ENCODE measurements around the gene NCOA1.
A peak's percentile ranks its signal among the peaks of the same experiment; 100 is the strongest.

The NCOA1 gene

DNA sequence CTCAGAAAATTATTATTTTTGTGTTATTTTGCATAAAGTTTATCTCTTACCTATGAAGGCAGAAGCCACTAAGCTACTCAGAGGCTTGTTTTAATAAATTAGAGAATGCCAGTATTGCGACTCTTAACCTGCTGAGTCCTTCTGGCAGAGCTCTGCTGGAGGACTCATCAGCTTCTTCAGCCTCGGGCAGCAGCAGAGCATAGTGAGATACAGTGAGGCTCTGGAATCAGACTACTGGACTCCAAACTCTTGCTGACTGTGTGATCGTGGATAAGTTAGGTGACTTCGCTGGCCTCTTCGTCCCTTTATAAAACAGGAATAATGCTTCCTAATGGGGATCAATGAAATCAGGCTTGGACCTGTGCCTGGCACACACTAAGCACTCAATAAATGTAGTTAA lies 300.4 kb downstream of the NCOA1 start:
- DNase-seq (ENCODE audit: extremely low spot score) = no peak

DNA sequence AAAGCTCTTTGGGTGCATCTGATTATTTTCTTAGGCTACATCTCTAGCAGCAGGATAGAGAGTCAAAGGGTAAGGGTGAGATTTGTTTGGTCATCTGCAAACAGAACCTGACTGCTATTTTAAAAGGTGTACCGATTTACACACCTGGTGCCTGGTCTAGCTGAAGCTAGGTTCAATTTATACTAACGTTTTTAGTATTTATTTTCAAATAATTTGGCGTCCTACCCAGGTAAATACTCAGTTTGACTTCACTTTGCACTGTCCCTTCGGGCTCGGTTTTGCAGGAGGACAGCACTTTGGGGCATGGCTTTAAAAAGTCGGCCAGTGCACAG lies 301.5 kb downstream of the NCOA1 start:
- ChIA-PET POLR2A (interaction anchor here (0.8 to 1.8 kb wide), 7 partner anchors 15 to 357 kb away, joined by 3 to 7 read pairs (median 3); no protein-coding TSS in a partner anchor), CTCF (interaction anchor here (0.7 kb wide), 1 partner anchor 72 kb away, joined by 3 read pairs; no protein-coding TSS in a partner anchor)
- TF ChIP-seq LEF1 (IDR thresholded peaks at IDR 0.05; ENCODE audit: borderline replicate concordance) = no peak
- TF ChIP-seq, protein P1, sequence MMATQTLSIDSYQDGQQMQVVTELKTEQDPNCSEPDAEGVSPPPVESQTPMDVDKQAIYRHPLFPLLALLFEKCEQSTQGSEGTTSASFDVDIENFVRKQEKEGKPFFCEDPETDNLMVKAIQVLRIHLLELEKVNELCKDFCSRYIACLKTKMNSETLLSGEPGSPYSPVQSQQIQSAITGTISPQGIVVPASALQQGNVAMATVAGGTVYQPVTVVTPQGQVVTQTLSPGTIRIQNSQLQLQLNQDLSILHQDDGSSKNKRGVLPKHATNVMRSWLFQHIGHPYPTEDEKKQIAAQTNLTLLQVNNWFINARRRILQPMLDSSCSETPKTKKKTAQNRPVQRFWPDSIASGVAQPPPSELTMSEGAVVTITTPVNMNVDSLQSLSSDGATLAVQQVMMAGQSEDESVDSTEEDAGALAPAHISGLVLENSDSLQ (IDR thresholded peaks at IDR 0.05) = no peak
- no peak for TF ChIP-seq CTBP1 (IDR thresholded peaks at IDR 0.05; ENCODE audit: borderline replicate concordance)
- no peak for TF ChIP-seq BHLHE40 (IDR thresholded peaks at IDR 0.05; ENCODE audit: borderline replicate concordance)
- TF ChIP-seq SP1 (IDR thresholded peaks at IDR 0.05) = no peak
- no peak for TF ChIP-seq FOXM1 (IDR thresholded peaks at IDR 0.05; ENCODE audit: borderline replicate concordance)
- TF ChIP-seq ARNT (IDR thresholded peaks at IDR 0.05) = no peak
- DNase-seq (ENCODE audit: extremely low spot score) = no peak

More for the DNA sequence above, 300.4 kb downstream of the NCOA1 start:
- CTCF ChIA-PET = interaction anchor here (1.2 kb wide), 2 partner anchors 12 to 25 kb away, joined by 3 to 4 read pairs; no protein-coding TSS in a partner anchor
- POLR2A ChIA-PET = interaction anchor here (0.7 to 1.8 kb wide), 2 partner anchors 14 to 372 kb away, joined by 4 to 7 read pairs; no protein-coding TSS in a partner anchor
- TF ChIP-seq L3MBTL2 (conservative IDR thresholded peaks at IDR 0.05) (no peak), HDGF (IDR thresholded peaks at IDR 0.05; ENCODE audit: borderline replicate concordance) (no peak), BHLHE40 (IDR thresholded peaks at IDR 0.05; ENCODE audit: borderline replicate concordance) (no peak), TARDBP (IDR thresholded peaks at IDR 0.05) (no peak), LEF1 (IDR thresholded peaks at IDR 0.05; ENCODE audit: borderline replicate concordance) (no peak), ELF4 (IDR thresholded peaks at IDR 0.05) (no peak)
- TF ChIP-seq, protein P1 (IDR thresholded peaks at IDR 0.05) = no peak

DNA sequence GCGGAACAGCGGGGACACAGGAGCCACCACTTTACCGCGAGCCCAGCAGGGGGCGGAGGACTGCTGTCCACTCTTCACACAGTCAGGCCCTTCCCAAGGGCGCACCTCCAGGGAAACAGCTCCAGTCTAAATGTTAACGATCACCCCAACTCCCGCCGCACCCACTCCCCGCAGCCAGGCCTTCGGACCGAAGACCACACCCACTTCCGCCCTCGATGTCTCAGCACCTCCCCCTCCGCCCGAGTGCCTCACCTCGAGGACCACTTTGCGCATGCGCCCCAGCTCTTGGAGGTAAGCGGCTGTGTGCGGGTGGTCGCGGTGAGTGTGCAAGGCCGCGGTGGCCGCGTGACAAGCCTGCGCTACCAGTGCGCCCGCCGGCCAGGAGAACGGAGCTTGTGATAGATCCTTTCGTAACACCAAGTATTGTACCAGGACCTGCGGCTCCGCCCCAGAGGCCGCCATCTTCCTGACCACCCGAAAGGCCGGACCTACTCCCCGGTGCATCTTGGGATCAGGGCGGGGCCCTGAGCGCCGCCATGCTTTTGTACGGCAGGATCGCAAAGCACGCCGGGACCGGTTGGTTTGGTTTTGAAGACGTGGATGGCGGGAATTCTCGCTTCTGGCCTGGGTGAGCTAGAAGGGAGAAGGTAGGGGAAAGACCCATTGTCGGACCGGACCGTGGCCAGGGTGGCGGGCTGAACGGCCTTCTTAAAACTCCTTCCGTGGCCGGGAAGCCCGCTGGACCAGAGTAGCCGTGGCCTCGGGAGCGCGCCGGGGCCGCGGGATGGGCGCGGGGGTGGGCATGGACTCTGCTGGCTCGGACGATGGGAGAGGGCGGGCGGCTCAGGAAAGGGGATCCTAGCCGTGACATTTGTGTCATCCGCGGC lies 302.1 kb downstream of the NCOA1 start, which contains the start of the genes CENPO and PTRHD1:
TSS of gene CENPO (plus strand) at position 552 of the 887 bp plus-strand sequence. CDS start 495 bp downstream, outside the sequence.
TSS of gene PTRHD1 (minus strand) at position 518 of the 887 bp plus-strand sequence. CDS start at position 504, 14 bp downstream.
- peak; percentile 91 for DNase-seq (ENCODE audit: extremely low spot score)
- CTCF ChIA-PET = no interaction called here
- no peak for TF ChIP-seq ARNT (IDR thresholded peaks at IDR 0.05)
- no peak for TF ChIP-seq SUZ12 (IDR thresholded peaks at IDR 0.05)
- TF ChIP-seq, protein P1 (IDR thresholded peaks at IDR 0.05) = no peak
- TF ChIP-seq NFRKB (IDR thresholded peaks at IDR 0.05) = peak; percentile 42; the same call in 1 of the 2 replicates
- no peak for TF ChIP-seq LEF1 (IDR thresholded peaks at IDR 0.05; ENCODE audit: borderline replicate concordance)
- no peak for TF ChIP-seq FOXA1 (IDR thresholded peaks at IDR 0.05)
- TF ChIP-seq ZNF384 (IDR thresholded peaks at IDR 0.05) = no peak
- TF ChIP-seq ELF4 (IDR thresholded peaks at IDR 0.05) = peak; percentile 64
- no peak for TF ChIP-seq FOXK2 (IDR thresholded peaks at IDR 0.05)
- TF ChIP-seq CTBP1 (IDR thresholded peaks at IDR 0.05; ENCODE audit: borderline replicate concordance) = no peak
- TF ChIP-seq TARDBP (IDR thresholded peaks at IDR 0.05) = no peak
- no peak for TF ChIP-seq BHLHE40 (IDR thresholded peaks at IDR 0.05; ENCODE audit: borderline replicate concordance)
- TF ChIP-seq L3MBTL2 (conservative IDR thresholded peaks at IDR 0.05) = peak; percentile 71
- no peak for TF ChIP-seq FOXM1 (IDR thresholded peaks at IDR 0.05; ENCODE audit: borderline replicate concordance)
- TF ChIP-seq SP1 (IDR thresholded peaks at IDR 0.05) = no peak
- no peak for TF ChIP-seq HDGF (IDR thresholded peaks at IDR 0.05; ENCODE audit: borderline replicate concordance)
- POLR2A ChIA-PET = interaction anchor here (0.6 to 1.8 kb wide), 10 partner anchors 13 to 1121 kb away, joined by 3 to 7 read pairs (median 3); no protein-coding TSS in a partner anchor

DNA sequence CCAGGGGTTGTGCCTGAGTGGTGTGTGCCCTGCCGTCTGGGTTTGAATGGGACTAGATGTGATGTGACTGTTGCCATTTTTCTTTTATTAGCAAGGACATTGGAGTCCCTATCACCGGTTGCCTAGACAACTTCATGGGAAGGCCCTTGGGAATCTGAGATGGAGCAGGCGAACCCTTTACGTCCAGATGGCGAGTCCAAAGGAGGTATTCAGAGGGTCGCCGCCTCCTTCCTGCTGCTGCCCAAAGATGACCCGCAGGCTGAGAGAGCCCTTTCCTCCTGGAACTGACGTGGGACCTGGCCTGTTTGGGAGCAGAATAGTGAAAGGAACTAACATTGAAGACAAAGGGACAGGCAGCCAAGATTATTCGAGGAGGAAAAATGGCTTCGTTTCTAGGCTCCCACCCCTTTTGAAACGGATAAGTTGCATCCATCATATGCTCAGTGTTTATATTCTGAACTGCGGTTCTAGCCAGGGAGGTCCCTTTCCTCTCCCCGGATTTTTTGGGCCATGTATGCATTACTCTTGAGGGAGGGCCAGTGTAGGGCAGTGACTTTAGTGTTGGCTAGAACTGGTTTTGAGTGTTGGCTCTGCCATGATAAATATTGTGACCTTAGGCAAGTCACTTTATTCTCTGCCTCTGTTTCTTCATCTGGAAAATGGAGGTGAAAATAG lies 302.8 kb downstream of the NCOA1 start:
- DNase-seq (ENCODE audit: extremely low spot score) = peak; percentile 27
- TF ChIP-seq FOXA1 (IDR thresholded peaks at IDR 0.05) = no peak
- TF ChIP-seq, protein P1 (IDR thresholded peaks at IDR 0.05) = no peak
- no peak for TF ChIP-seq ARNT (IDR thresholded peaks at IDR 0.05)
- TF ChIP-seq HDGF (IDR thresholded peaks at IDR 0.05; ENCODE audit: borderline replicate concordance) = no peak
- TF ChIP-seq SUZ12 (IDR thresholded peaks at IDR 0.05) = no peak
- no peak for TF ChIP-seq ZNF384 (IDR thresholded peaks at IDR 0.05)
- TF ChIP-seq ELF4 (IDR thresholded peaks at IDR 0.05) = no peak
- TF ChIP-seq BHLHE40 (IDR thresholded peaks at IDR 0.05; ENCODE audit: borderline replicate concordance) = no peak
- no peak for TF ChIP-seq LEF1 (IDR thresholded peaks at IDR 0.05; ENCODE audit: borderline replicate concordance)
- no peak for TF ChIP-seq SP1 (IDR thresholded peaks at IDR 0.05)
- no peak for TF ChIP-seq TARDBP (IDR thresholded peaks at IDR 0.05)
- TF ChIP-seq NFRKB (IDR thresholded peaks at IDR 0.05) = no peak
- no peak for TF ChIP-seq FOXK2 (IDR thresholded peaks at IDR 0.05)
- TF ChIP-seq CTBP1 (IDR thresholded peaks at IDR 0.05; ENCODE audit: borderline replicate concordance) = no peak
- POLR2A ChIA-PET = interaction anchor here (0.7 to 1.2 kb wide), 4 partner anchors 10 to 1122 kb away, joined by 3 to 4 read pairs (median 3); no protein-coding TSS in a partner anchor
- CTCF ChIA-PET = no interaction called here

Data from HEK293T (cell line).